HG02798 (cell line): ENCODE data around the gene HUNK.

Experiments
- ATAC-seq: cut with Tn5 transposase; IDR thresholded peaks from one replicate; pipeline ENCODE4 v1.9.1; 2021; ENCODE audit warnings: mild to moderate bottlenecking; ENCODE audit not compliant: unreplicated experiment, poor library complexity

HUNK gene

DNA sequence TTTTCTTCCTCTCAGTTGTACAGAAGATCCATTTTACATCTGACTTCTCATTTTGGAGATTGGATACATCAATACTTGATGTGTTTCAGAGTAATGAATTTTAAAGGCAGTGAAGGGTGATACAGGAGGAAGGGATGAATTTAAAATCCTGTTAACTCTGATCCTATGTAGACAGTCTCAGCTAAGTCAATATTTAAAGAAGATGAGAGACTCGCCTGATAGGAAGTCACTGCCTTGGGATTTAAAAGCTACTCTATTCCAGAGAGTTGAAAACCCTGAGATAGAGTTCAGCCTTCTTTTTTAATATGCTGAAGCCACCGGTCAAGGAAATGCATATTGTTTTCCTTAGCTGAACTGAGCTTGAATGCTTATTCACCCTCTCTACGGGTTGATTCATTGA is 42.7 kb downstream of the HUNK start:
- no peak for ATAC-seq

DNA sequence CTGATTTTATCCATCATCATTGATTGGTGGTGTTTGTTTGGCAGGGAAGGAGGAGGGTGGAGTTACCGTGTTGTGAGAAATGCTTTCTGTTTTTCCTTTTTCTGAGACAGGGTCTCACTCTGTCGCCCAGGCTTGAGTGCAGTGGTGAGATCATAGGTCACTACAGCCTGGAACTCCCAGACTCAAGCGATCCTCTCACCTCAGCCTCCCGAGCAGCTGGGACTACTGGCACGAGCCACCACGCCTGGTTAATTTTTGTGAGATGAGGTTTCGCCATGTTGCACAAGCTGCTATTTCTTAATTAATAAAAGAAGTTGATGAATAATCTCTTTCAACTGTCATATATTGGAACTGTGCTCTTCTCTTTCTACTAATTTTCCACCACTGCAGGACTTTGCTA is 44.3 kb downstream of the HUNK start:
- ATAC-seq = no peak

DNA sequence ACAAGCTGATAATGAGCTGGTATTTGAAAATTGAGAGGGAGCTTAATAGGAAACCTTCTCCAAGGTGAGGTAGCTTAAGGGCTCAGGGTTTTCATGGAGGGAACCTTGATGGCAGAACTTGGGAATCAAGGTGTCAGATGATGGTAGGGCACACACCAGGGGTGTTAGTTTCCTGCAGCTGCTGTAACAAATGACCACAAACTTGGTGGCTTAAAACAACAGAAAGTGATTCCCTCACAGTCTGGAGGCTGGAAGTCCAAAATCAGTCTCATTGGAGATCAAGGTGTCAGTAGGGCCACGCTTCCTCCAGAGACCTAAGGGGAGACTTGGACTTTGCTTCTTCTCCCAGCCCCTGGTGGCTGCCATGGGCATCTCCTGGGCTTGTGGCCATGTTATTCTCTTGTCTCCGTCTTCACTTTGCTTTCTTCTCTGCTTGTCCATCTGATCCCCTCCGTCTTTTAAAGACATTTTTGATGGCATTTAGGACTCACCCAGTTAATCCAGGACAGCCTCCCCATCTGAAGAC is 45.5 kb downstream of the HUNK start:
- no peak for ATAC-seq

DNA sequence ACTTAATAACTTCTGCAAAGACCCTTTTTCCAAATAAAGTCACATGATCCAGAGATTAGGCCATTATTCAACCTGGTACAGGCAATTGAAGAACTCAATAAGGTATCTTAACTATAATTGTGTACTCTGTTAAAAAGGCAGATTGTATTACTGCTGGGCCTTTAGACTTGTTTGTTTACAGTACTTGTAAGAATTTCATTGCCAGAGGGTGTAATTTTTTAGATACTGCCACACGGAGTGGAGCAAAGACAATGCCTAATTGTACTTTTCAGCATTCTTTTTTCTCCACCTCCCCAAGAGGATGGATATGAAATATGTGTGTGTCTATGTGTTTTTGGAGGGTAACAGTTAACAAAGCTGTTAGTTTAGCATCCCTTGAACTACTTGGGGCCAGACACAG is 47.5 kb downstream of the HUNK start:
- no peak for ATAC-seq

DNA sequence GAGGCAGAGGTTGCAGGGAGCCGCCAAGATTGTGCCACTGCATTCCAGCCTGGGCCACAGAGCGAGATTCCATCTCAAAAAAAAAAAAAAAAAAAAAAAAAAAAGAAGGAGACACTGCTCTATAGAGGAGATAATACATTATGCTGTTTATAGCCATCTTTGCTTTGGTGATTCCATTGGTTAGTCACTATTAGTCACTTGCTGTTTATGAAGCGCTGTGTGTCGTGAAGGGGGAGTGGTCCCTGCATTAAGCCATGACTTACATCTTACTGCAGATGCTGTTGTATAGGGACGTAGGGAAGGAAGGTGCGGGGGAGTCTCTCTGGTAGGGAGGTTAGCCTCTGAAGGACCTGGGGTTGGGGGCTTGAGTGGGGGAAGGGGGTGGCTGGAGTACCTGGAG is 48.3 kb downstream of the HUNK start:
- ATAC-seq = no peak

DNA sequence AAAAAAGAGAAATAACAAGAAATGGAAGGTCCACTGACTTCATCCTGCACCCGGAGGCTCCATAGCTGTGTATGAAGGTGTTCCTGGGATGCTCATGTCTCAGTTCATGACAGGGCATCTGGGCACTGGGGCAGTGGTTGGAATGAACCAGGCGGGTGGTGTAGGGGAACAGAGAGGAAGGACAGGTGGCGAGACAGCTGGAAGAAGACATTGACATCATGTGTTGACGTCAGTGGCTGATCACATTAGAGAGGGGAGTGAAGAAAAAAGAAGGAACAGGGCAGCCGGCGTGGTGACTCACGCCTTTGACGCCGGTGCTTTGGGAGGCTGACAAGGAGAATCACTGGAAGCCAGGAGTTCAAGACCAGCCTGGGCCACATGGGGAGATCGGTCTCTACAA is 50.1 kb downstream of the HUNK start:
- no peak for ATAC-seq

DNA sequence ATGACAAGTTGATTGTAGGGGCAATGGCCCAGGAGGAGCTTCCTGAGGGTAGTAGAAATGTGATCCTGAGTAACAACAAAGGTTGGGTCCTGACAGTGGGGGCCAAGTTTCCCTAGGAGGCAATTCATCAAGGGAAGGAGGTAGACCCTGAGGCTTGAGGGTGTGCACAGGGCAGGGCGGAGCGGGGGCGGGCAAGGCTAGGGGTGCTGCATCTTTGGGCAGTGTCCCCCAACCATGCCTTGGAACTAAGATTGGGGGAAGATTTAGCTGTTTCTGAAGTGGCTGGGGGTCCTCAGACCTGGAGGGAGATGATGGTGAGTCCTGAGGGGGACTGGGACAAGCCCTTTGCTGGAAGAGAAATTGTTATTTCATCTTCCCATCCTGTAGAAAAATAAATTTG is 50.9 kb downstream of the HUNK start:
- ATAC-seq = no peak

DNA sequence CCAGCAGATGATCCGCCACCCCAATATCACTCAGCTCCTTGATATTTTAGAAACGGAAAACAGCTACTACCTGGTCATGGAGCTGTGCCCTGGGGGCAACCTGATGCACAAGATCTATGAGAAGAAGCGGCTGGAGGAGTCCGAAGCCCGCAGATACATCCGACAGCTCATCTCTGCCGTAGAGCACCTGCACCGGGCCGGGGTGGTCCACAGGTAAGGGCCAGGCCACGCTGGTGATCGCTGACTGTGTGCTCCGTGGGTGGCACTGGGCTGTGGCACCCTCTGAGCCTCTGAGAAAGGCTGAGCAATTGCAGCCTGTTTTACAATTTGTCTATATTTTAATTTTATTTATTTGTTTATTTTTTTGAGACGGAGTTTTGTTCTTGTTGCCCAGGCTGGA is 51.7 kb downstream of the HUNK start:
- ATAC-seq = no peak

DNA sequence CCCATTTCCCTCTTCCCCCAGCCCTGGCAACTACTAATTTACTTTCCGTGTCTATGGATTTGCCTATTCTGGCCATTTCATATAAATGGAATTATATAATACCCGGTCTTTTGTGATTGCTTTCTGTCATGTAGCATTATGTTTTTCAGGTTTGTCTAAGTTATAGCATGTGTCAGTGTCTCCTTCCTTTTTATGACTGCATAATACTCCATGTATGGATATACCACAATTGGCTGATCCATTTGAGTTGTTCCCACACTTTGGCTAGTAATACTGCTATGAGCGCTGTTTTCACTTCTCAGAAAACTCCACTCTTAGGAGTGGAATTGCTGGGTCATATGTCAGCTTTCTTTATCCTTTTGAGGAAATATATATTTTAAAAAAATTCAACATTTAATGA is 53.7 kb downstream of the HUNK start:
- no peak for ATAC-seq

DNA sequence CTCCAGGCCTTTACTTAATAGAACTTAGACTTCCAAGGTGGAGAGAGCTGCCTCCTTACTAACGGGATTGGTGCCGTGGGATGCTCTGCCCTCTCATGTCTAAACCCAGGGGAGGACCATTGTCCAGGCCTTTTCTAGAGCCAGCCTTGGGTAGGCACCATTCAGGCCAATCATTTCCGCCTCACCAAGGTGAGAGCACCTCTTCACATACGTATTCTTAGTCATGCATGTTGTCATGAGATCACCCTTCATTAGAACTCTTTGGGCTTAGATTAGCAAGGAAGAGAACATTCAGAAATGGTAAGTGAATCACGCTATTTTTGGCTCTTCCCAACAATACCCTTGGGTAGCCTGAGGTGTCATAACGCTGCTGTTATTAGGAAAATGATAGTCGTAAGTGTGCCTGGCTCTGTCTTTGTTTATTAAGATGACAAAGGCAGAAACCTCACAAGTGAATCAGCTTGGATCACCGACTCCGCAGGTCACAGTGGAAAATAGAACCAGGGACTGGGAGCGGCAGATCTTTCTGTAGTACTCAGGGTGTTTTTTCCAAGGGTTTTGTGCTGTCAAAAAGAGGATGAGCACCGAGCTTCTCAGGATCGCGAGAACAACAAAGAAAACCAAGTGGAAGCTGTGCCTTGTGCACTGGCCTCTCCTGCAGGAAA is 55.0 kb downstream of the HUNK start:
- ATAC-seq = no peak

DNA sequence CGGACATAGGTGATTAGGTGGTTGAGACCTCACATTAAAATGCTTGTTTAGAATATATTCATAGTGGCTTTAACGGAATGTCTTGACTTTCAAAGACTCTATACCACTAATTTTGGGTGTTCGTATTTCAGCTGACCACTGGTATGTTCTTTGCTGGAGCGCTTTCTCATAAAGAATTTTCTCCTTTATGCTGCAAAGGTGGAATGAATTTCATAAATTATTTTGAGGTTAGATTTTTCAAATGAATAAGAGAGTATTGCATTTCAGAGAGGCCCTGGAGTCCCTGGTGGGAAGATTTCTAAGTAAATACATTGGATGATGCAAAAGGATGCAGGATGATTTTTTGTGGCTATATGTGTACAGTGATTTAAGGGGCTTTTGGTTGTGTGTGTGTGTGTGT is 55.8 kb downstream of the HUNK start:
- no peak for ATAC-seq

DNA sequence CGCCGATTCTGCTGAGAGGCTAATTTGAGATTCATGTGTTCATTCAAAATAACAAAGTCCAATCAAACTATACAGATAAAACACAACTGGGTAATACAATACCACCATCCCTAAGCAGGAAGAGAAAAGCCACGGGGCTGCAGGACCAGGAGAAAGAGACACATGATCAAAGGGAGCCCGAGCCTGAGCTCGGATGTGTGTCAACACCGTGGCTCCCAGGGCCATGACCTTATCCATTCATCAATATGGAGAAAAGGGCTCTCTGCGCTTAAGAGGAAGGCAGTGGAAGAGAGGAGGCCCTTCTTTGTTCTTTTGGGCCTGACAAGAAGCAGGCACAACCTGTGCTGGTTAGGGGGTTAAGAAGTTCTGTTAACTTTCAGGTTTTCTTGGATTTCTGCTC is 56.7 kb downstream of the HUNK start:
- no peak for ATAC-seq

DNA sequence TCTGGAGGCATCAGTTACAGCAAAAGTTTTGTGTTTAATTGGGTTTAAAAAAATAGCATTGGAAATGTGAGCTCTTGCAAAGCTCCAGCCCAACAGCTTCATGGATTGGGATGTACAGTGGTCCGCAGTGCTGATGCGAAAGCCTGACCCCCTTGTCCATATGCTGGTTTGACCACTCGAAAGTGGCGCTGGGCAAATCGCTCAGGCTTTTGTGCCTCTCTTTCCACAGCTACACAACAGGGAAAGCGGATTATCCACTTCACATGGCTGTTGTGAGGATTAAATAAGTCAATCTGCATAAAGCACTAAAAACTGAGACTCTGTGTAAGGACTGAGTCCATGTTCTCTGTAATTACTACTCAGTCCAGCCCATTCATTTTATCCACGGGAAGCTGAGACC is 57.2 kb downstream of the HUNK start:
- ATAC-seq = no peak

DNA sequence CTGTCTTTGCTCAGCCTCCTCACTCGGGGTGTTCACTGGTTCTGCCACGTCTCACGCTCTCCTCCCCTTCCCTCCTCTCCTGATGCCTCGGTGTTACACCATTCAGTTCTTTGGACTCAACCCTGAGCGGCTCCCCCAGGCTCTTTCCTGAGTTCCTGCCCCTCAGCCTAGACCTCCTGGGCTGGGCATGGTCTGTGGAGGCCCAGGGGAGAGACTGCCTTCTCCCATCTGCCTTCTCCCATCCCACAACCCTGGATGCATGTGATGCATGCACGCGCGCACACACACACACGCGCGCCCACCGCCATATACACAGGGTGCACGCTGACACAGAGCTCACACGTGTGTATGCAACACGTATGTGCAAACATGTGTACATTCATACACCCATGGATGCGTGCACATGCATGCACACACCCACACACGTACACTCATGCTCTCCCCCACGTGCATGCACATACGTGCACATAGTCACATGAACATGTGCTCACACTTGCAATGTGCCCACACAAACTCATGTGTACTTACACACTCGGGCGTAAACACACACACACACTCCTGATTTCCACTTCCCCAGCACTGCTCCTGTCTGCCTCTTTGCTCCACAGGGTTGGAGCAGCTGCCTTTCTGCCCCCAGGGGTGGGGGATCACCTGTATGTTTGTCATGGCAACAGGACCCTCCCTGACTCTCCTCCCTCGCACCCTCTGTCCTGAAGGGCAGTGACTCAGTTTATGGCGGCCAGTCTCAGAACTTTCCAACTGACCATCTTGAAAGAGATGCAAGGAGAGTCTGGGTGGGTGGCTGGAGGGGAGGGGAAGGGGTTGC is 59.0 kb downstream of the HUNK start:
- ATAC-seq = no peak

DNA sequence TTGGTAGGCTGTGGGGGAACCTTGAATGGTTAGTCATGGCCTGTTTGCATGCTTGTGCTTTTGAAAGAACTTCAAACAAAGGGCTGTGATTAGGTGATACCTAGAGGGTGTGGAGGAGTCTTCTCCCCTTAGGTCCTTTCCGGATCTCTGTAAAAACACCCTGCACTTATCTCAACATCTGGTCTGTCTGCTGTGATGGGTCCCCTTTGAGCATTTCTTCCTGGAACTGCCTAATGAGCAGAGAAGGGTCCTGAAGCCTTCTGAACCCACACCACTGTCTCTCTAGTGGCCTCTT is 59.6 kb downstream of the HUNK start:
- no peak for ATAC-seq

DNA sequence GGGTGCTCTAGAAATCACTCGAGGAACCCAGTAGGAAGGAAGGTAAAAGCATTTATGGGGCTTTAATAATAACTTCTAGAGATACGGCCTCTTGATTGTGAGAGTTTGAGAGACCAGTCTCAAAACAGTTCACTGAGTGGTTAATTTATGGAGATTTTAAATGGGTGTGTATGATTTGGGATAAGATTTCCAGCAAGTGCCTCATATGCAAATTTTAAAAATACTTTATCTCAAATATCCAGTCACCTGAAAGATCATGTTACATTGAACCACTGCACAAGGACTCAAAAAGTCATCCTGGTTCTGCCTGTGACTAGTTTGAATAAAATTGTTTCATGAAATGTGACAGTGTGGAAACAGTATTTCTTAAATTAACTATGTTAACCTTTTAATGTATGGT is 64.5 kb downstream of the HUNK start:
- ATAC-seq = no peak

DNA sequence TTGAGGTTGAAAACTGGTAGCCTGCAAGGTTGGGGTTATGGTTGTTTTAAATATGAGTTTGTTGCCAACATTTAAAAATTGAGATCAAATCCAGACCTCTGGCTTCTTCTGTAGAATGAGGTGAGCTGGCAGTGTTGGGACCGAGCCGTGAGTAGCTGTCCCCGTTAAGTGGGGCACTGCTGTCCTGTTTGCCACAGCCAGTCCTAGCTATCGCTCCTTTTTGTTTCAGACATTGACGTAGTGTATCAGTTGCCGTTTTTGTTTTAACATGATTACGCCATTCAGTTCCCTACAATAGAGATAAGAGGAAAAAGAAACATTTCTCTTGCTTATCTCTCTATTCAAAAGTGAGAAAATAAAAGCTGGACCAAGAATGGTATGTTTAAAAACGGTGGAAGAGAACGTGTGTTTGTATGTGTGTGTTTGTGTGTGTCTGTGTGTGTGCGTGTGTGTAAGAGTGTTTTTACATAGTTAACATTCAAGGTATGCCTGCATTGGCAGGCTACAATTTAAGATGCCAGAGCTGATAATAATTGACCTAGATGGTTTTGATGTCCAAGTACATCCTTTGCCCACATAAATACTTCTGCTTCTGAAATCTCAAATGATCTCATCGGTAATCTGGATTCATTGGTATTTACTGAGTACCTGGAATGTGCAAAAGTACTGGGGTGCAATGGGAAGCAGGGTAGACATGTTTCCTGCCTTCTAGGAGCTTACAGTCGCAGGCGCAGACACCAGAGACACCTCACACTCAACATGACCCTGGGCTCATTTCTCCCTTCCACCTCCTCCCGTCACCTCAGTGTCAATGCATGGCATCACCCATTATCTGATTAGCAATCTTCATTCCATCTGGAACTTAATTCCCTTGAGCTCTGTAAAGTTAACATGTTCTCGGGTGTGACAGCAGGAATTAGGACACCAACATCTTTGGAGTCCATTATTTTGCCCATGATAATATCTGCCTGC is 65.8 kb downstream of the HUNK start:
- ATAC-seq = no peak

DNA sequence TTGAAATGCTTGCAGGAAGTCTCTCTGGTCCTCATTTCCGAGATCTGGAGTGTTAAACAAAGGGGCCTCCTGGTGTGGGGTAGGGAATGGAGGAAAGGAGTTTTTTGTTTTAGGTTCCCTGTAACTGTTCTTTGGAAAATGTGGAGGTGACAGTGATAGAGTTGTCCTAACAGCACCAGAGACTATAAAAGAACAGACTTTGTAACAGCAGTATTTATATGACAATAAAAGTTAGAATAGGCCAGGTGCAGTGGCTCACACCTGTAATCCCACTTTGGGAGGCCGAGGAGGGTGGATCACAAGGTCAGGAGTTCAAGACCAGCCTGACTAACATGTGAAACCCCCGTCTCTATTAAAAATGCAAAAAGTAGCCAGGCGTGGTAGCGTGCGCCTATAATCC is 68.9 kb downstream of the HUNK start:
- ATAC-seq = no peak

DNA sequence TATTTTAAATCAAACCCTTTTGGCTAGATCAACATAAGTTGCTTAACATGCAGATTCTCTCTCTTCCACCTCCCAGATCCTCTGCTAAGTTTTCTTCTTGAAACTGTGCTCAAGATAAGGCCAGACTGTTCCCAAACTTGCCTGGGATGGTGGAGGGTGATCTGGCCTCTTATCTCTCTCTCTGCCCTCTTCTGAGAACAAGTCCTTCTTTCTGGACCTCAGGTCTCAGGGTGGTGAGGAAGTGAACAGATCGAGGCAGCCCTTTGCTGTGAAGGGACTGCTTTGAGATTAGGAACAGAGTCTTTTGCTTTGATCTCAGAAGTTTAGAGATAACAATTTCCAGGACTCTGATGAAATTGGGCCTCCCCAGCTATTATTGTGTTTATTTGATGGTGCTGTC is 70.7 kb downstream of the HUNK start:
- no peak for ATAC-seq

DNA sequence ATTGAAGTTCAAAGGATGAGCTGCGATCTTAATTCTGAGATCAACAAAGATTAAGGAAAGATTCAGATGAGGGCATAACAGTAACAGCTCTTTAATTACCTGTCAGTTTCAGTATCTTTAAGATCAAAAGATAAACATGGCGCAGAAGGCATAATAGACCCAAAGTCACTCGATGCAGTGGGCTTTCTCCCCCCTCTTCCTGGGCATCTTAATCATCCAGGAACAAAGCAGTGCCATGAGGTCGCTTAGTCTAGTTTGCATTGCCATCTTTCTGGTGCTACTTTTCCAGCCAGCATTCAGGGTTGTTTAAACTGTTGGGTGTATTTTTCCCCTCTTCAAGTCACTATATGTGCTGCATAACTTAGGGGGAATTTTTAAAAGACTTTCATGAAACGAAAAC is 72.3 kb downstream of the HUNK start:
- no peak for ATAC-seq

DNA sequence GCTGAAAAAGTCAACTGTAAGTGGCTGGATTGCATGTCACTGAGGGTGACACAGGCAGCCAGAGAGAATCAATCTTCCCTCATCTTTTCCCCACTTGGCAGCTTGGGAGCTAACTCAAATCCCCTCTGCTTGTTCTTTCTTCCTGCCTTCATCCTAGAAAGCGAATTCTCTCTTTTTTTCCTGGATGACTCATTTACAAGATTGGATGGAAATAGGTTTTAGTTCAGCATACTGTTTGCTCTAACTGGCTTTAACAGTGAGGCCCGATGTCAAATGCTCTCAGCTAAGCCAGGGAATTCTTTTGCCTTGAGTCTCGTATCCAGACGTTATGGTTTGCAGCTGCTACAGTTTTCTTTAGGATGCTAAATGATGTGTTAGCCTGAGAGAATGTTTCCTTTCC is 72.7 kb downstream of the HUNK start:
- ATAC-seq = no peak
